GM23338 (cell line): ENCODE data around the gene TRAF3IP3. TPM values are rescaled to one million over a fixed set of nuclear protein-coding genes. Genes with fewer than 3 reads are reported as not detected.

Experiments
- ATAC-seq: fragments of 200-7000 bp; cut with Tn5 transposase; 3 replicates; pipeline ENCODE4 v1.9.1; 2020
- DNase-seq: peaks from one replicate; pipeline ENCODE4 v3.0.0-alpha.2; 2015; ENCODE audit warnings: low spot score
- H2AFZ ChIP-seq: fragments of 200-600 bp; sonication (generic); 2 replicates; pipeline ENCODE4 v1.8.0; 2016; ENCODE audit warnings: antibody characterized with exemption, mild to moderate bottlenecking, moderate library complexity
- H3F3A ChIP-seq: fragments of 200-600 bp; sonication (generic); replicated peaks from 2 replicates; pipeline ENCODE4 v1.8.0; 2017; ENCODE audit warnings: antibody characterized with exemption, mixed run types, low read depth
- H3K27ac ChIP-seq: fragments of 200-600 bp; sonication (generic); 2 replicates; pipeline ENCODE4 v1.6.1; 2016; ENCODE audit warnings: low read depth
- H3K27me3 ChIP-seq: fragments of 200-600 bp; sonication (generic); 2 replicates; pipeline ENCODE4 v1.8.0; 2016; ENCODE audit warnings: mild to moderate bottlenecking, mixed run types, moderate library complexity; ENCODE audit not compliant: insufficient read depth
- H3K36me3 ChIP-seq: fragments of 200-600 bp; sonication (generic); 2 replicates; pipeline ENCODE4 v1.8.0; 2016; ENCODE audit warnings: mild to moderate bottlenecking; ENCODE audit not compliant: insufficient read depth
- H3K4me1 ChIP-seq: fragments of 200-600 bp; sonication (generic); 2 replicates; pipeline ENCODE4 v1.8.0; 2016; ENCODE audit warnings: mild to moderate bottlenecking, moderate library complexity; ENCODE audit not compliant: insufficient read depth
- H3K4me2 ChIP-seq: fragments of 200-600 bp; sonication (generic); 2 replicates; pipeline ENCODE4 v1.7.1; 2017; ENCODE audit warnings: mixed run types
- H3K4me3 ChIP-seq: fragments of 200-600 bp; sonication (generic); 2 replicates; pipeline ENCODE4 v1.6.1; 2016; ENCODE audit warnings: mixed run types
- H3K79me2 ChIP-seq: fragments of 200-600 bp; sonication (generic); replicated peaks from 2 replicates; pipeline ENCODE4 v1.8.0; 2017; ENCODE audit warnings: mild to moderate bottlenecking; ENCODE audit not compliant: insufficient read depth
- H3K9me2 ChIP-seq: fragments of 200-600 bp; sonication (generic); 2 replicates; pipeline ENCODE4 v1.8.0; 2017; ENCODE audit not compliant: insufficient read depth
- H4K20me1 ChIP-seq: fragments of 200-600 bp; sonication (generic); replicated peaks from 2 replicates; pipeline ENCODE4 v1.8.0; 2017; ENCODE audit warnings: mild to moderate bottlenecking; ENCODE audit not compliant: insufficient read depth
- H3K27ac Mint-ChIP-seq: 2 replicates; pipeline ENCODE4 v1.8.0; 2020; ENCODE audit warnings: inconsistent platforms, mild to moderate bottlenecking, moderate library complexity, mixed read lengths
- H3K27me3 Mint-ChIP-seq: 3 replicates; pipeline ENCODE4 v1.8.0; 2022; ENCODE audit warnings: low read depth, mild to moderate bottlenecking, moderate library complexity, mixed read lengths, inconsistent platforms; ENCODE audit not compliant: insufficient read depth, poor library complexity
- H3K36me3 Mint-ChIP-seq: 3 replicates; pipeline ENCODE4 v1.8.0; 2021; ENCODE audit warnings: low read depth, mild to moderate bottlenecking, inconsistent platforms, moderate library complexity, mixed read lengths
- H3K4me1 Mint-ChIP-seq: 3 replicates; pipeline ENCODE4 v1.8.0; 2020; ENCODE audit warnings: mild to moderate bottlenecking, inconsistent platforms, mixed read lengths
- H3K4me3 Mint-ChIP-seq: 3 replicates; pipeline ENCODE4 v1.8.0; 2021; ENCODE audit warnings: moderate library complexity, mild to moderate bottlenecking, inconsistent platforms, mixed read lengths
- H3K9me3 Mint-ChIP-seq: 3 replicates; pipeline ENCODE4 v1.8.0; 2020; ENCODE audit warnings: moderate library complexity, mild to moderate bottlenecking, inconsistent platforms, mixed read lengths
- CREB1 ChIP-seq: fragments of 250-450 bp; sonication (Bioruptor Pico); IDR thresholded peaks from 2 replicates; pipeline ENCODE4 v1.5.0; 2020; ENCODE audit warnings: low read depth, mild to moderate bottlenecking, moderate library complexity
- EZH2 ChIP-seq: fragments of 200-600 bp; sonication (generic); IDR thresholded peaks from one replicate; pipeline ENCODE4 v1.8.0; 2017; ENCODE audit warnings: antibody characterized with exemption, mild to moderate bottlenecking, low read depth; ENCODE audit not compliant: unreplicated experiment
- EZH2phosphoT487 ChIP-seq: fragments of 200-600 bp; sonication (generic); IDR thresholded peaks from one replicate; pipeline ENCODE4 v1.8.1; 2018; ENCODE audit warnings: antibody characterized with exemption; ENCODE audit not compliant: unreplicated experiment
- JUNB ChIP-seq: IDR thresholded peaks from one replicate; pipeline ENCODE4 v1.6.1; 2016; ENCODE audit warnings: antibody characterized with exemption; ENCODE audit not compliant: unreplicated experiment
- NANOG ChIP-seq: IDR thresholded peaks from 2 replicates; pipeline ENCODE4 v1.6.1; 2016; ENCODE audit warnings: antibody characterized with exemption, borderline replicate concordance
- ZNF114 ChIP-seq: fragments of 250-450 bp; sonication (Bioruptor Pico); IDR thresholded peaks from 2 replicates; pipeline ENCODE4 v1.5.0; 2020; ENCODE audit warnings: mild to moderate bottlenecking, moderate library complexity
- ZNF331 ChIP-seq: fragments of 250-450 bp; sonication (Bioruptor Pico); IDR thresholded peaks from 2 replicates; pipeline ENCODE4 v1.5.0; 2020; ENCODE audit warnings: low read depth, mild to moderate bottlenecking, moderate library complexity
- polyA plus RNA-seq: library from polyadenylated mRNA; unstranded; fragments of >200 nt; fragmentation: Nextera tagmentation; extraction: Ambion mirVana; gene quantifications from 2 replicates; pipeline ENCODE4 v1.2.1, GENCODE V29; 2016
- total RNA-seq: library from RNA; depleted of rRNA; stranded (reverse); fragments of >200 nt; shearing (Covaris generic); gene quantifications from 2 replicates; pipeline ENCODE4 v1.2.3, GENCODE V29; 2014
- TF ChIP-seq, protein P1 (sequence below), 2 experiments: fragments of 200-600 bp in 1 of 2; sonication (generic) in 1 of 2; conservative IDR thresholded peaks; 2 replicates each; pipeline versions ENCODE4 v1.5.1 to v1.6.1; 2016 to 2017; ENCODE audit warnings: antibody characterized with exemption in 2 of 2, low read depth in 2 of 2, mild to moderate bottlenecking in 2 of 2, moderate library complexity in 1 of 2
- TF ChIP-seq, protein P2 (sequence below): IDR thresholded peaks from 2 replicates; pipeline ENCODE4 v1.6.1; 2016; ENCODE audit warnings: antibody characterized with exemption
- TF ChIP-seq, protein P3 (sequence below): fragments of 250-450 bp; sonication (Bioruptor Pico); IDR thresholded peaks from 2 replicates; pipeline ENCODE4 v1.5.0; 2020; ENCODE audit warnings: mild to moderate bottlenecking, moderate library complexity
- TF ChIP-seq, protein P4 (sequence below): IDR thresholded peaks from one replicate; pipeline ENCODE4 v1.6.1; 2018; ENCODE audit warnings: antibody characterized with exemption; ENCODE audit not compliant: unreplicated experiment

TRAF3IP3 gene
- total and polyA plus RNA-seq, 2 experiments from 2014 or later: not detected

DNA sequence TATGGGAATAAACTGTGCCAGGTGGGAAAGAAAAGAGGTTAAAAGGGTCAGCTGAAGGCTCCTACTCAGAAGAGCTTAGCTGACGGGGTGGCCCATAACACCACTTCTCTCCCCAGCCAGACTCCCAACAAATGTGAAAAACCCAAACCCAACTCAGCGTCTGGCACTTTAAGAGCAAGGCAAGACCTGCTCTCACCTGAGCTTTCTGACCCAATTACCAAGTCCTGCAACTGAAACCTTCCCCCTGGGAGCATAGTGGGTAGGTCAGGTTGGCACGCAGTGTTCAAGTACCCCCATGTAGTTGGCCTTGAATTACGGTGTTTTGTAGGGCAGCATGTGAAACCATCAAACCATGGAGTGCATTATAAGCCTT is 46.9 kb downstream of the TRAF3IP3 start:
- Histone ChIP-seq H3K36me3 (no peaks in the 10 kb centered on the region), H3K4me1 (peaks cover 9% of the 10 kb centered on the region), H3K4me3 (no peak overlapping the region), H3K27me3 (no peaks in the 10 kb centered on the region), H3F3A (no peaks in the 10 kb centered on the region), H3K4me2 (no peak overlapping the region), H3K27ac (no peak overlapping the region), H2AFZ (no peak overlapping the region), H3K79me2 (peaks cover 11% of the 10 kb centered on the region), H3K9me2 (no peaks in the 10 kb centered on the region), H4K20me1 (no peaks in the 10 kb centered on the region; the same call in none of the 2 replicates)
- Mint-ChIP-seq H3K27ac (no peak overlapping the region), H3K36me3 (no peaks in the 10 kb centered on the region), H3K4me3 (no peak overlapping the region), H3K4me1 (peaks cover 17% of the 10 kb centered on the region), H3K27me3 (peaks cover 3% of the 10 kb centered on the region), H3K9me3 (no peaks in the 10 kb centered on the region)
- no peak for ATAC-seq
- no peak for DNase-seq
- TF ChIP-seq ZNF331 (CRISPR knock-in tag) (no peak), ZNF114 (CRISPR knock-in tag) (no peak), EZH2 (no peak), CREB1 (CRISPR knock-in tag) (no peak), JUNB (no peak), NANOG (no peak), EZH2phosphoT487 (no peak)
- TF ChIP-seq, protein P1, sequence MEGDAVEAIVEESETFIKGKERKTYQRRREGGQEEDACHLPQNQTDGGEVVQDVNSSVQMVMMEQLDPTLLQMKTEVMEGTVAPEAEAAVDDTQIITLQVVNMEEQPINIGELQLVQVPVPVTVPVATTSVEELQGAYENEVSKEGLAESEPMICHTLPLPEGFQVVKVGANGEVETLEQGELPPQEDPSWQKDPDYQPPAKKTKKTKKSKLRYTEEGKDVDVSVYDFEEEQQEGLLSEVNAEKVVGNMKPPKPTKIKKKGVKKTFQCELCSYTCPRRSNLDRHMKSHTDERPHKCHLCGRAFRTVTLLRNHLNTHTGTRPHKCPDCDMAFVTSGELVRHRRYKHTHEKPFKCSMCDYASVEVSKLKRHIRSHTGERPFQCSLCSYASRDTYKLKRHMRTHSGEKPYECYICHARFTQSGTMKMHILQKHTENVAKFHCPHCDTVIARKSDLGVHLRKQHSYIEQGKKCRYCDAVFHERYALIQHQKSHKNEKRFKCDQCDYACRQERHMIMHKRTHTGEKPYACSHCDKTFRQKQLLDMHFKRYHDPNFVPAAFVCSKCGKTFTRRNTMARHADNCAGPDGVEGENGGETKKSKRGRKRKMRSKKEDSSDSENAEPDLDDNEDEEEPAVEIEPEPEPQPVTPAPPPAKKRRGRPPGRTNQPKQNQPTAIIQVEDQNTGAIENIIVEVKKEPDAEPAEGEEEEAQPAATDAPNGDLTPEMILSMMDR (conservative IDR thresholded peaks at IDR 0.05; ENCODE audit: low read depth in 2 of 2): no peak
- TF ChIP-seq, protein P2, sequence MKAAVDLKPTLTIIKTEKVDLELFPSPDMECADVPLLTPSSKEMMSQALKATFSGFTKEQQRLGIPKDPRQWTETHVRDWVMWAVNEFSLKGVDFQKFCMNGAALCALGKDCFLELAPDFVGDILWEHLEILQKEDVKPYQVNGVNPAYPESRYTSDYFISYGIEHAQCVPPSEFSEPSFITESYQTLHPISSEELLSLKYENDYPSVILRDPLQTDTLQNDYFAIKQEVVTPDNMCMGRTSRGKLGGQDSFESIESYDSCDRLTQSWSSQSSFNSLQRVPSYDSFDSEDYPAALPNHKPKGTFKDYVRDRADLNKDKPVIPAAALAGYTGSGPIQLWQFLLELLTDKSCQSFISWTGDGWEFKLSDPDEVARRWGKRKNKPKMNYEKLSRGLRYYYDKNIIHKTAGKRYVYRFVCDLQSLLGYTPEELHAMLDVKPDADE: no peak
- TF ChIP-seq, protein P3, sequence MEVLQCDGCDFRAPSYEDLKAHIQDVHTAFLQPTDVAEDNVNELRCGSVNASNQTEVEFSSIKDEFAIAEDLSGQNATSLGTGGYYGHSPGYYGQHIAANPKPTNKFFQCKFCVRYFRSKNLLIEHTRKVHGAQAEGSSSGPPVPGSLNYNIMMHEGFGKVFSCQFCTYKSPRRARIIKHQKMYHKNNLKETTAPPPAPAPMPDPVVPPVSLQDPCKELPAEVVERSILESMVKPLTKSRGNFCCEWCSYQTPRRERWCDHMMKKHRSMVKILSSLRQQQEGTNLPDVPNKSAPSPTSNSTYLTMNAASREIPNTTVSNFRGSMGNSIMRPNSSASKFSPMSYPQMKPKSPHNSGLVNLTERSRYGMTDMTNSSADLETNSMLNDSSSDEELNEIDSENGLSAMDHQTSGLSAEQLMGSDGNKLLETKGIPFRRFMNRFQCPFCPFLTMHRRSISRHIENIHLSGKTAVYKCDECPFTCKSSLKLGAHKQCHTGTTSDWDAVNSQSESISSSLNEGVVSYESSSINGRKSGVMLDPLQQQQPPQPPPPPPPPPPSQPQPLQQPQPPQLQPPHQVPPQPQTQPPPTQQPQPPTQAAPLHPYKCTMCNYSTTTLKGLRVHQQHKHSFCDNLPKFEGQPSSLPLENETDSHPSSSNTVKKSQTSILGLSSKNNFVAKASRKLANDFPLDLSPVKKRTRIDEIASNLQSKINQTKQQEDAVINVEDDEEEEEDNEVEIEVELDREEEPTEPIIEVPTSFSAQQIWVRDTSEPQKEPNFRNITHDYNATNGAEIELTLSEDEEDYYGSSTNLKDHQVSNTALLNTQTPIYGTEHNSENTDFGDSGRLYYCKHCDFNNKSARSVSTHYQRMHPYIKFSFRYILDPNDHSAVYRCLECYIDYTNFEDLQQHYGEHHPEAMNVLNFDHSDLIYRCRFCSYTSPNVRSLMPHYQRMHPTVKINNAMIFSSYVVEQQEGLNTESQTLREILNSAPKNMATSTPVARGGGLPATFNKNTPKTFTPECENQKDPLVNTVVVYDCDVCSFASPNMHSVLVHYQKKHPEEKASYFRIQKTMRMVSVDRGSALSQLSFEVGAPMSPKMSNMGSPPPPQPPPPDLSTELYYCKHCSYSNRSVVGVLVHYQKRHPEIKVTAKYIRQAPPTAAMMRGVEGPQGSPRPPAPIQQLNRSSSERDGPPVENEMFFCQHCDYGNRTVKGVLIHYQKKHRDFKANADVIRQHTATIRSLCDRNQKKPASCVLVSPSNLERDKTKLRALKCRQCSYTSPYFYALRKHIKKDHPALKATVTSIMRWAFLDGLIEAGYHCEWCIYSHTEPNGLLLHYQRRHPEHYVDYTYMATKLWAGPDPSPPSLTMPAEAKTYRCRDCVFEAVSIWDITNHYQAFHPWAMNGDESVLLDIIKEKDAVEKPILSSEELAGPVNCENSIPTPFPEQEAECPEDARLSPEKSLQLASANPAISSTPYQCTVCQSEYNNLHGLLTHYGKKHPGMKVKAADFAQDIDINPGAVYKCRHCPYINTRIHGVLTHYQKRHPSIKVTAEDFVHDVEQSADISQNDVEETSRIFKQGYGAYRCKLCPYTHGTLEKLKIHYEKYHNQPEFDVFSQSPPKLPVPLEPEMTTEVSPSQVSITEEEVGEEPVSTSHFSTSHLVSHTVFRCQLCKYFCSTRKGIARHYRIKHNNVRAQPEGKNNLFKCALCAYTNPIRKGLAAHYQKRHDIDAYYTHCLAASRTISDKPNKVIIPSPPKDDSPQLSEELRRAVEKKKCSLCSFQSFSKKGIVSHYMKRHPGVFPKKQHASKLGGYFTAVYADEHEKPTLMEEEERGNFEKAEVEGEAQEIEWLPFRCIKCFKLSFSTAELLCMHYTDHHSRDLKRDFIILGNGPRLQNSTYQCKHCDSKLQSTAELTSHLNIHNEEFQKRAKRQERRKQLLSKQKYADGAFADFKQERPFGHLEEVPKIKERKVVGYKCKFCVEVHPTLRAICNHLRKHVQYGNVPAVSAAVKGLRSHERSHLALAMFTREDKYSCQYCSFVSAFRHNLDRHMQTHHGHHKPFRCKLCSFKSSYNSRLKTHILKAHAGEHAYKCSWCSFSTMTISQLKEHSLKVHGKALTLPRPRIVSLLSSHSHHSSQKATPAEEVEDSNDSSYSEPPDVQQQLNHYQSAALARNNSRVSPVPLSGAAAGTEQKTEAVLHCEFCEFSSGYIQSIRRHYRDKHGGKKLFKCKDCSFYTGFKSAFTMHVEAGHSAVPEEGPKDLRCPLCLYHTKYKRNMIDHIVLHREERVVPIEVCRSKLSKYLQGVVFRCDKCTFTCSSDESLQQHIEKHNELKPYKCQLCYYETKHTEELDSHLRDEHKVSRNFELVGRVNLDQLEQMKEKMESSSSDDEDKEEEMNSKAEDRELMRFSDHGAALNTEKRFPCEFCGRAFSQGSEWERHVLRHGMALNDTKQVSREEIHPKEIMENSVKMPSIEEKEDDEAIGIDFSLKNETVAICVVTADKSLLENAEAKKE (CRISPR knock-in tag): no peak
- TF ChIP-seq, protein P4, sequence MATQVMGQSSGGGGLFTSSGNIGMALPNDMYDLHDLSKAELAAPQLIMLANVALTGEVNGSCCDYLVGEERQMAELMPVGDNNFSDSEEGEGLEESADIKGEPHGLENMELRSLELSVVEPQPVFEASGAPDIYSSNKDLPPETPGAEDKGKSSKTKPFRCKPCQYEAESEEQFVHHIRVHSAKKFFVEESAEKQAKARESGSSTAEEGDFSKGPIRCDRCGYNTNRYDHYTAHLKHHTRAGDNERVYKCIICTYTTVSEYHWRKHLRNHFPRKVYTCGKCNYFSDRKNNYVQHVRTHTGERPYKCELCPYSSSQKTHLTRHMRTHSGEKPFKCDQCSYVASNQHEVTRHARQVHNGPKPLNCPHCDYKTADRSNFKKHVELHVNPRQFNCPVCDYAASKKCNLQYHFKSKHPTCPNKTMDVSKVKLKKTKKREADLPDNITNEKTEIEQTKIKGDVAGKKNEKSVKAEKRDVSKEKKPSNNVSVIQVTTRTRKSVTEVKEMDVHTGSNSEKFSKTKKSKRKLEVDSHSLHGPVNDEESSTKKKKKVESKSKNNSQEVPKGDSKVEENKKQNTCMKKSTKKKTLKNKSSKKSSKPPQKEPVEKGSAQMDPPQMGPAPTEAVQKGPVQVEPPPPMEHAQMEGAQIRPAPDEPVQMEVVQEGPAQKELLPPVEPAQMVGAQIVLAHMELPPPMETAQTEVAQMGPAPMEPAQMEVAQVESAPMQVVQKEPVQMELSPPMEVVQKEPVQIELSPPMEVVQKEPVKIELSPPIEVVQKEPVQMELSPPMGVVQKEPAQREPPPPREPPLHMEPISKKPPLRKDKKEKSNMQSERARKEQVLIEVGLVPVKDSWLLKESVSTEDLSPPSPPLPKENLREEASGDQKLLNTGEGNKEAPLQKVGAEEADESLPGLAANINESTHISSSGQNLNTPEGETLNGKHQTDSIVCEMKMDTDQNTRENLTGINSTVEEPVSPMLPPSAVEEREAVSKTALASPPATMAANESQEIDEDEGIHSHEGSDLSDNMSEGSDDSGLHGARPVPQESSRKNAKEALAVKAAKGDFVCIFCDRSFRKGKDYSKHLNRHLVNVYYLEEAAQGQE: no peak
